Limb (tissue), 2 donors: ENCODE results near the gene PLA2G4D.

Experiments used
- DNase-seq, 2 donors: peaks; one replicate each; pipeline ENCODE4 v3.0.0-alpha.2; 2016; ENCODE audit errors: extremely low spot score in 2 of 2

Gene PLA2G4D, protein sequence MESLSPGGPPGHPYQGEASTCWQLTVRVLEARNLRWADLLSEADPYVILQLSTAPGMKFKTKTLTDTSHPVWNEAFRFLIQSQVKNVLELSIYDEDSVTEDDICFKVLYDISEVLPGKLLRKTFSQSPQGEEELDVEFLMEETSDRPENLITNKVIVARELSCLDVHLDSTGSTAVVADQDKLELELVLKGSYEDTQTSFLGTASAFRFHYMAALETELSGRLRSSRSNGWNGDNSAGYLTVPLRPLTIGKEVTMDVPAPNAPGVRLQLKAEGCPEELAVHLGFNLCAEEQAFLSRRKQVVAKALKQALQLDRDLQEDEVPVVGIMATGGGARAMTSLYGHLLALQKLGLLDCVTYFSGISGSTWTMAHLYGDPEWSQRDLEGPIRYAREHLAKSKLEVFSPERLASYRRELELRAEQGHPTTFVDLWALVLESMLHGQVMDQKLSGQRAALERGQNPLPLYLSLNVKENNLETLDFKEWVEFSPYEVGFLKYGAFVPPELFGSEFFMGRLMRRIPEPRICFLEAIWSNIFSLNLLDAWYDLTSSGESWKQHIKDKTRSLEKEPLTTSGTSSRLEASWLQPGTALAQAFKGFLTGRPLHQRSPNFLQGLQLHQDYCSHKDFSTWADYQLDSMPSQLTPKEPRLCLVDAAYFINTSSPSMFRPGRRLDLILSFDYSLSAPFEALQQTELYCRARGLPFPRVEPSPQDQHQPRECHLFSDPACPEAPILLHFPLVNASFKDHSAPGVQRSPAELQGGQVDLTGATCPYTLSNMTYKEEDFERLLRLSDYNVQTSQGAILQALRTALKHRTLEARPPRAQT

DNA sequence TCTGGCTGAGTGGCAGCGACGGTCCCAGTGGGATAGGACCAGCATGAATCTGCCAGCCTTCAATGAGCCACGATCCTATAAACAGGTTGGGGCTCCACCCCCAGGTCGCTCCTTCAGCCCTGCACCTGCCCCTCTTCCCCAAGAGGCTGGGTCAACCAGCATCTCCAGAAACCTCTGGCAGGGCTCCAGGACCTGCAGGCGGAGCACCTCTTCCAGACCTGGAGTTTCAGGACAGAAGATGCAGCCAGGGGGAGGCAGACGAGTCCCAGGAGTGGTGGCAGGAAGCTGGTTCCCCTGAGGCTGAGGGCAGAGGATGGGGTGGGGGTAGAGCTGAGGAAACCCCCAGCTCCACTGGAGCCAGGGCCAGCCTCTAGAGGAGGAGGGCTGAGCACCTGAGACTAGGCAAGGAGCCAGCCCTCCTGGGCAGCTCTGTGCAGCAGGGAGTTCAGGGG is at the start of gene PLA2G4D:
PLA2G4D (minus strand) TSS at position 51 of the 452 bp plus-strand sequence. CDS start 103 bp downstream, outside the sequence.
- DNase-seq = no peak

- no peak for DNase-seq
Observed at GRCh38 chr15:42143356-42143755, 49.0 kb upstream of the PLA2G4D start.

DNA sequence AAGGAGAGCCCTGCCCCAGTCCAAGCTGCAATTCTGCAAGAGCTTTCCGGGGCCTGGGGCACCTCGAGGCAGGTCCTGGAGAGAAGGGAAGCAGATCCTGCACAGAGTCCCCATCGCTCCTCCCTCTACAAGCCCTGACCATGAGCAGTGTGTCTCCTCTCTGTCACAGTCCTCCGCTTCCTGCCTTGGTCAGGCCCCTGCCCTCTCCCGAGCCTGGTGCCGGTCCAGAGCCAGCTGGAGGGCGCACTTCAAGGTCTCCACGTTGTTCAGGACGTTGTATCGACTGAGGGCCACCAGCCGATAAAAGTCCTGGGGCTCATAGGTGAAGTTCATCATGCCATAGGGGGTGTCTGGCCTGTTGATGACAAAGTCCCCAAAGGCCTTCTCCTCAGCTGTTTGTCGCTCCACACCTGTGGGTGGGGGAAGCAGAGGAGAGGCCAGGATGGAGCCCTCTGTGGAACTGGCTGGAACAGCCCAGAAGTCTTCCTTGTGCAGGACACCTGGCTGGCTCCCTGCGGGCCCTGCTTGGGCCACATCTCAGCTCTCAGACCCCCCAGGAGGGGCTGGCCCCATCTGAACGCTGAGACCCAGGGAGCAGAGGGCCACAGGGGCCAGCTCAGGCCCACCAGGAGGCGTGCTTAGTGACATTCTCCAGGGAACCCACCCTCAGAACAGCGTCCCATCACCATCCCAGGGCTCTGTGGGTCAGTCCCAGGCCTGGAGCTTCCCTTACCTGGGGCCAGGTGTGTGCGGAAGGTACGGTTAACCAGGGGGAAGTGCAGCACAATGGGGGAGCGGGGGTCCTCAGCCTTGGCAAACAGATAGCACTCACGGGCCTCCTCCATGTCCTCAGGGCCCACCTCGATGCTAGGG is 47.7 kb upstream of the PLA2G4D start:
- no peak for DNase-seq

DNA sequence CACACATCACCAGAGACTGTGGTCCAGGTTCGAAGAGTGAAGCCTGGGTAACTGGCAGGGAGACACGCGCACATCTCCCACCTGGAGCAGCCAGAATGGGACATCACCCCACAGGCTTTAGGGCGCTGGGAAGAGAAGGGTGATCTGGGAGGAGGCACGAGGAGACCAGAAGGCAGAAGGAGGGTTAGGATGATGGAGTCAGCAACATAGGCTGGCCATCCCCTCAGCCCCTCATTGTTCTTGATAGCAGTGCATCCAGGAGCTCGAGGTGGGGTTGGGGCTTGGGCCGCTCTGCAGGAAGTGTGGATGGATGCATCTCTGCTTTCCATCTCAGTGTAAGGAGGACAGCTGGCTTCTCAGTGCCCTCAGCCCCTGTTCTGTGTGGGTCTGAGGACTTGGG is 46.9 kb upstream of the PLA2G4D start:
- DNase-seq = no peak

- no peak for DNase-seq
Observed at GRCh38 chr15:42140383-42141070, 46.2 kb upstream of the PLA2G4D start.

DNA sequence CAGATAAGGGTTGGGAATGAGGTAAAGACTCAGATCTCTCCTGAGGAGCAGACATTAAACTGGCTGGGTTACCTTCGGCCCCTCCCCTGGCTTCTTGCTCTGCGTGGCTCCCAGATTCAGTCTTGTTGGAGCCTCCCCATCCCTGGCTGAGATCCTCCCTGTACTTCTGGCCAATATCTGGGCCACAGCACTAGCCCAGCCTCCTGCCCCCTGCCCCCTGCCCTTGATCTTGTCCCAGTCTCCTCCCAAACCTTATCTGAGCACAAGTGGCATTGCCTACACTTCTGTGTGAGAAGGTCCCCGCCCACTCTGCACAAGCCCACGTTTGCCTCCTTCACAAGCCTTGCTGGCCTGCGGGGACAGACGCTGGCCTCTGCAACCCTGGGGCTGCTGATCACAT is 45.2 kb upstream of the PLA2G4D start:
- DNase-seq = no peak

DNA sequence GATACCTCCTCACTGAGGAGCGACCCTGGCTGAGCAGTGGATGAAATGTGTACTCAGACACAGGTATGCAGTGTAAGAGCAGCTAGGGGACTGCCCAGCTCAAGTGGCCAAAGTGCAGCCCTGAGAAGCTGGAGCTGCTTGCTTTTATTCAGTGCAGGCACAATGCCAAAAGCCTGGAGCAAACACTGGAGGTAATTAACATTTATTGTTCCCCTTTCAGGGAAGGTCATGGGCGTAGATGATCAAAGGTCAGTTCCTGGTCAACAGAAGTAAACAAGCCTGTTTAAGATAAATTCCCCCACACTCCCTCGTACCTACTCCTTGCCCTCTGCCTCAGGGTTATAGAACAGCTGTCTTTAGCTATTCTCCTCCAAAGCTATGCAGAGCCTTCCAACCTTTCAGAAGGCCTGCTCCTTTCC is 44.6 kb upstream of the PLA2G4D start:
- no peak for DNase-seq

GRCh38 chr15:42138411-42138810 is 44.0 kb upstream of the PLA2G4D start:
- no peak for DNase-seq

DNA sequence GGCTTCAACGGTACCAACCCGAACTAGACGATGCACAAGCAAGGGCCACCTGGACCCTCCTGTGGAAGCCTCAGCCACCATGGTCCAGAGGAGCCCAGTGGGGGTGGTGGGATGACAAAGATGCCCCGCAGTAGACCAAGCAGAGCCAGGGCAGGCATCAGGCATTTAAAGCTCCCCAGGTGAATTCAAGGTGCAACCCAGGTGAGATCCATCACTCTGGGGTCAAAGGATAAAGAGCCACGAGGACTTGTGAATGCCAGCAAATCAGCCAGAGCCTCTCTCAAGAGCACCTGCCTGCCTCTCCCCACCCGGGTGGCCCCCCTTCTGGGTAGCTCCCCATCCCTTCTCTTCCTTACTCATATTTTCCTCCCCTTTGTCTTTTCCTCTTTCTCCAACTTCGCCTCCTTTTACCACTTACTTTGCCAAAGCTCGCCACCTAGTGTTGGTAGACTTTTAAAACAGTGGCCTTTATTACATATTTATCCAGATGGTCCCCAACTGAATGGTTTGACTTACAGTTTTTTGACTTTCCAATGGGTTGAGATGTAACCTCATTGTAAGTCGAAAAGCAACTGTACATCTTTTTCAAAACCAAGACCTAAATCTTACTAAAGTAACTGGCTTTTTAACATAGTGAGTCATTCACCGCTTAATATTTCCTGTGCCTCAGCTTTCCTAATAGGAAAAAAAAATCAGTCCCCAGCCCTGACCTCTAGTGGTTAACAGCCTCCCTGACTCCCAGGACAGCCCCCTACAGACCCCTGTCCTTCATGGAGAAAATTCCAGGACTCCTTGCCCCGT is 43.3 kb upstream of the PLA2G4D start:
- peak in 1 of 2 donors; percentile 76 for DNase-seq

GRCh38 chr15:42136513-42136912 is 42.2 kb upstream of the PLA2G4D start:
- no peak for DNase-seq

GRCh38 chr15:42135351-42135750 is 41.0 kb upstream of the PLA2G4D start:
- no peak for DNase-seq

DNA sequence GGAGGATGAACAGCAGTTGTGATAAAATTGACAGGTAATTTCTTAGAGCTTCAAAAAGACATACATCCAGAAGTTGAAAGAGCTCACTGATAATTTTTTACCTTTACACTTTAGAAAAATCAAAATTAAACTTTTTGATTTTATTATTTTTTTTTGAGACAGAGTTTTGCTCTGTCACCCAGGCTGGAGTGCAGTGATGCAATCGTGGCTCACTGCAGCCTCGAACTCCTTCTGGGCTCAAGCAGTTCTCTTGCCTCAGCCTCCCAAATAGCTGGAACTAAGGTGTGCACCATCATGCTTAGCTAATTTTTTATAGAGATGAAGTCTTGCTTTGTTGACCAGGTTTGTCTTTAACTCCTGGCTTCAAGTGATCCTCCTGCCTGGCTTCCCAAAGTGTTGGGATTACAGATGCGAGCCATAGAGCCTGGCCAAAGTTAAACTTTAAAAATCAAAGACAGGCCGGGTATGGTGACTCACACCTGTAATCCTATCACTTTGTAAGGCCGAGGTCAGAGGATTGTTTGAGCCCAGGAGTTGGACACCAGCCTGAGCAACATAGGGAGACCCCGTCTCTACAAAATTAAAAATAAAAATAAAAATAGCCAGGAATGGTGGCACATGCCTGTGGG is 40.4 kb upstream of the PLA2G4D start:
- no peak for DNase-seq

- DNase-seq = no peak
Observed at GRCh38 chr15:42133886-42134502, 39.6 kb upstream of the PLA2G4D start.

DNA sequence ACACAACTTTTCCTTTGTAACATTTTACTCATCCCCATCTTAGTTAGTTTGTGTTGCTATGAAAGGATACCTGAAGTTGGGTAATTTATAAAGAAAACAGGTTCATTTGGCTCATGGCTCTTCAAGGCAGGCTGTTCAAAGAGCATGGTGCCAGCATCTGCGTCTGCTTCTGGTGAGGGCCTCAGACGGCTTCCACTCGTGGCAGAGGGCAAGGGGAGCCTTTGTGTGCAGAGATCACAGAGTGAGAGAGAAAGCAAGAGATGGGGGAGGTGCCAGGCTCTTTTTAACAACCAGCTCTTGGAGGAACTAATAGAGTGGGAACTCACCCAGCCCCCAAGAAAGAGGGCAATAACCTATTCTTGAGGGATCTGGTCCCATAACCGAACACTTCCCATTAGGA is 39.0 kb upstream of the PLA2G4D start:
- DNase-seq = no peak

GRCh38 chr15:42131826-42132806 is 37.8 kb upstream of the PLA2G4D start:
- DNase-seq = peak in 1 of 2 donors; percentile 42

DNA sequence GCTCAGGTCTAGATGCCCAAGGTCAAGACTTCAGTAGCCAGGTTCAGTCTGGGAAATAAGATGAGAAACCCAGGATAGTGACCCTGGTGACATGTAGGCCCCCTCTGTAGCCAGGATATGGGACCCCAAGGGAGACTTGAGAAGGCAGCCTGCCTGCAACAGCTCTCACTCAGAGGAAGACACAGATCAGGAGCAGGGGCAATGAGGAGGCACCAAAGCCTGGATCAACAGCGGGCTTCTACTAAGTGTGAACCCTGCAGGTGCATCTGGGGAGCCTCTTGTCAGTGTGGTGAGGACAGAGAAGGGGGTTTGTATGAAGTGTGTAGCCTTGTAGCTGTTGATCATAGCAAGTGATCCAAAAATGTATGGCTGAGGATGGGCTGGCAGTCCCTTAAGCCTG is 36.6 kb upstream of the PLA2G4D start:
- DNase-seq = no peak

DNA sequence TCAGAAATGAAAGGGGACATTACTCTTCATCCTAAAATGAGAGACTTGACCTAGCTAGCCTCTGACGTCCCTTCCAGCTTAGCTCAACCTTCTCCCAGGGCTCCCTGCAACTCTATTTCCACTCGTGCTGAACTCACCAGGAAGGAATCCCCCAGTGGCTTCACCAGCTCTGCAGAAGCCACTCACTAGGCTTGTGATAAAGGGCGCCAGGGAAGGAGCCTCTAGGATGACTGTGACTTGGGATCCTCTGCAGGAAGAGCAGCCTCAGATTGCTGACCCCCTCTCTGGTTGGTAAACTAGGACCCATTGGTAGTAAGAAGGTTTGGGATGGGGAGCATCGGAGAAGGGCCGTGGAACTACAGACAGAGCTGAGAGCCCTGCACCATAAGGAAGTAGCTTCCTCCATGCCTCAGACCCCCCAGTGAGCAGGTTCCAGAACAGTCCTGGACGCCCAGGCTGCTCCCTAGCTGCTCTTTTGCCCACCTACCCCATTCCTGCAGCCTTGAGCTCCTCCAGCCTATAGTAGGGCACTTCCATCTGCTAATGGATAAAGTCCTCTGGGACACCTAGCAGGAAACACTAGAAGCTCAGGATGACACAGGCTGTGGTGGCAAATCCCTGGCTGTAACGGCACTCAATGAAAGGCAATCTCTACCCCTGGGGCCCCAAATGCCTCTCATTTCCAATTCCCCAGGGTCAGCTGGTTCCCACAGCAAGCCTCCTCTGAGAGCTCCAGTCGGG is 36.1 kb upstream of the PLA2G4D start:
- DNase-seq = no peak
